ENCODE results near the gene TYW1B.
"Not testable (repeated sequence)": the region's sequence is repeated elsewhere in the genome, so short reads cannot be mapped to it uniquely, and the experiment has no call there.

DNA sequence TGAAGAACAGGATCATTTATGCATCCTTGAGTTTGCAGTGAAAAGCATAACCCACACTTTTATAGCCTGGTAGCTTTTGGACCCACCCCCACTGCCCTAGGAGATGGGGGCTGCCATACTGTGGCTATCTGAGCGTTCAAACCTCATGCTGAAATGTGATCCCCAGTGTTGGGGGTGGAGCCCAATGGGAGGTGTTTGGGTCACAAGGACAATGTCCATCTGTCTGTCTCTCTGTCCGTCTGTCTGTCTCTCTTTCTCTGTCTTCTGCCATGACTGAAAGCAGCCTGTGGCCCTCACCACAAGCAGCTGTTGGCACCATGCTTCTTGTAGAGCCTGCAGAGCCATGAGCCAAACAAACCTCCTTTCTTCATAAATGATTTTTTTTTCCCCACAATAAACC is 207.1 kb downstream of the TYW1B start:
- TF ChIP-seq, protein P1, sequence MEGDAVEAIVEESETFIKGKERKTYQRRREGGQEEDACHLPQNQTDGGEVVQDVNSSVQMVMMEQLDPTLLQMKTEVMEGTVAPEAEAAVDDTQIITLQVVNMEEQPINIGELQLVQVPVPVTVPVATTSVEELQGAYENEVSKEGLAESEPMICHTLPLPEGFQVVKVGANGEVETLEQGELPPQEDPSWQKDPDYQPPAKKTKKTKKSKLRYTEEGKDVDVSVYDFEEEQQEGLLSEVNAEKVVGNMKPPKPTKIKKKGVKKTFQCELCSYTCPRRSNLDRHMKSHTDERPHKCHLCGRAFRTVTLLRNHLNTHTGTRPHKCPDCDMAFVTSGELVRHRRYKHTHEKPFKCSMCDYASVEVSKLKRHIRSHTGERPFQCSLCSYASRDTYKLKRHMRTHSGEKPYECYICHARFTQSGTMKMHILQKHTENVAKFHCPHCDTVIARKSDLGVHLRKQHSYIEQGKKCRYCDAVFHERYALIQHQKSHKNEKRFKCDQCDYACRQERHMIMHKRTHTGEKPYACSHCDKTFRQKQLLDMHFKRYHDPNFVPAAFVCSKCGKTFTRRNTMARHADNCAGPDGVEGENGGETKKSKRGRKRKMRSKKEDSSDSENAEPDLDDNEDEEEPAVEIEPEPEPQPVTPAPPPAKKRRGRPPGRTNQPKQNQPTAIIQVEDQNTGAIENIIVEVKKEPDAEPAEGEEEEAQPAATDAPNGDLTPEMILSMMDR (conservative IDR thresholded peaks at IDR 0.05; ENCODE audit: low read depth, low read length), result not testable (repeated sequence)
- not testable (repeated sequence) for TF ChIP-seq MAZ (IDR thresholded peaks at IDR 0.05; ENCODE audit: borderline replicate concordance, low read depth, low read length); FOS (IDR thresholded peaks at IDR 0.05; ENCODE audit: low read depth, low read length); POLR2A (IDR thresholded peaks at IDR 0.05; ENCODE audit: low read depth, low read length); RAD21 (IDR thresholded peaks at IDR 0.05; ENCODE audit: low read length); NFE2L2 (IDR thresholded peaks at IDR 0.05; ENCODE audit: low read depth, low read length)
- TF ChIP-seq, protein P2, sequence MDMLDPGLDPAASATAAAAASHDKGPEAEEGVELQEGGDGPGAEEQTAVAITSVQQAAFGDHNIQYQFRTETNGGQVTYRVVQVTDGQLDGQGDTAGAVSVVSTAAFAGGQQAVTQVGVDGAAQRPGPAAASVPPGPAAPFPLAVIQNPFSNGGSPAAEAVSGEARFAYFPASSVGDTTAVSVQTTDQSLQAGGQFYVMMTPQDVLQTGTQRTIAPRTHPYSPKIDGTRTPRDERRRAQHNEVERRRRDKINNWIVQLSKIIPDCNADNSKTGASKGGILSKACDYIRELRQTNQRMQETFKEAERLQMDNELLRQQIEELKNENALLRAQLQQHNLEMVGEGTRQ (IDR thresholded peaks at IDR 0.05; ENCODE audit: low read depth, low read length), result not testable (repeated sequence)
- TF ChIP-seq, protein P3, sequence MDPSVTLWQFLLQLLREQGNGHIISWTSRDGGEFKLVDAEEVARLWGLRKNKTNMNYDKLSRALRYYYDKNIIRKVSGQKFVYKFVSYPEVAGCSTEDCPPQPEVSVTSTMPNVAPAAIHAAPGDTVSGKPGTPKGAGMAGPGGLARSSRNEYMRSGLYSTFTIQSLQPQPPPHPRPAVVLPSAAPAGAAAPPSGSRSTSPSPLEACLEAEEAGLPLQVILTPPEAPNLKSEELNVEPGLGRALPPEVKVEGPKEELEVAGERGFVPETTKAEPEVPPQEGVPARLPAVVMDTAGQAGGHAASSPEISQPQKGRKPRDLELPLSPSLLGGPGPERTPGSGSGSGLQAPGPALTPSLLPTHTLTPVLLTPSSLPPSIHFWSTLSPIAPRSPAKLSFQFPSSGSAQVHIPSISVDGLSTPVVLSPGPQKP (IDR thresholded peaks at IDR 0.05; ENCODE audit: borderline replicate concordance, low read depth, low read length), result not testable (repeated sequence)

Data from IMR-90 (cell line).